GM18508 (cell line): ENCODE data around the gene ITCH.
"Not testable (repeated sequence)": the region's sequence is repeated elsewhere in the genome, so short reads cannot be mapped to it uniquely, and the experiment has no call there.

Experiments used
- ATAC-seq: cut with Tn5 transposase; IDR thresholded peaks from one replicate; pipeline ENCODE4 v1.9.1; 2021; ENCODE audit warnings: moderate number of reproducible peaks; ENCODE audit not compliant: insufficient read depth, unreplicated experiment

ITCH gene

DNA sequence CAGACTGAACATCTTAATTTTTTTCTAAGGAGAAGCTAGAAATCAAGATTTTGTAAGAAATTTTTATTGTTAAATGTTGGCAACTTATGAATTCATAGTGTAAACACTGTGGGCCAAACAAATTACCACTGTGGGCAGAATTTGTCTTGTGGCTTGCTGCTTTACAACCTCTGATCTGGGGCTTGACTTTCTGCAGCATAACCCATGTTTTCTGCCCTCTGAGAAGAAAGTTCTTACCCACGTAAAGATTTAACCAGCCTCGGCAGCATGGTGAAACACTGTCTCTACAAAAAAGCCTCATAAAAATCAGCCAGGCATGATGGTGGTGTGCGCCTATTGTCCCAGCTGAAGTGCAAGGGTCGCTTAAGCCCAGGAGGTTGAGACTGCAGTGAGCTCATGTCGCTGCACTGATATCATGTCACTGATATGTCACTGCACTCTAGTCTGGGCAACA, 12.9 kb downstream of the ITCH start:
- ATAC-seq, result no peak

DNA sequence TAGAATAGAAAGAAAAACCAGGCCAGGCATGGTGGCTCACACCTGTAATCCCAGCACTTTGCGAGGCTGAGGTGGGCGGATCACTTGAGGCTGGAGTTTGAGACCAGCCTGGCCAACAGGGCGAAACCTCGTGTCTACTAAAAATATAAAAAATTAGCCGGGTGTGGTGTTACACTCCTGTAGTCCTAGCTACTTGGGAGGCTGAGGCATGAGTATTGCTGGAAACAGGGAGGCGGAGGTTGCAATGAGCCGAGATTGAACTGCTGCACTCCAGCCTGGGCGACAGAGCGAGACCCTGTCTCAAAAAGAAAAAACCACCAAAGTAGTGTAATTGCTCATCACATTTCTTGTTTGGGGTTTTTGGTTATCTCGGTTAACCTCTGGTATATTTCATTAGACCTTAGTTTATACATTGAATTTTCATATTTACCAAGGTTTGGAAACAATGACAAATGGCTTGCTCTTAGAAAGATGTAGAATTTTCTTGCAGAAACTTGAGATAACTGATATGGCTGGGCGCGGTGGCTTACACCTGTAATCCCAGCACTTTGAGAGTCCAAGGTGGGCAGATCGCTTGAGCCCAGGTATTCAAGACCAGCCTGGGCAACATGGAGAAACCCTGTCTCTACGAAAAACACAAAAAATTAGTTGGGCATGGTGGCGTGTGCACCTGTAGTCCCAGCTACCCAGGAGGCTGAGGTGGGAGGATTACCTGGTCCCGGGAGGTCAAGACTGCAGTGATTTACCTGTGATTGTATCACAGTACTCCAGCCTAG, 14.2 kb downstream of the ITCH start:
- ATAC-seq, result peak; percentile 77

DNA sequence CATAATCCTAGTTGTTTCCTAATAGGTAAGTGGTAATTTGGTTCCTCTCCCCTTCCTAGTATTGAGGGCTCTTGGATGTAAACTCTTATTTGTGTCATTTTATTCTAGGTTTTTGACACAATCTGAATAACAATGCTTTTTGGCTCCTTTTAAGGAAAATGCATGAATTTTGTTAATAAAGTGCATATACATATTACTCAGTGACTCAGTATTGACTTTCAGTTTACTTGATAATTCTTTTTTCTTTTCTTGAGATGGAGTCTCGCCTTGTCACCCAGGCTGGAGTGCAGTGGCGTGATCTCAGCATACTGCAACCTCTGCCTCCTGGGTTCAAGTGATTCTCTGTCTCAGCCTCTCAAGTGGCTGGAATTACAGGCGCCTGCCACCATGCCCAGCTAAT, 19.1 kb downstream of the ITCH start:
- ATAC-seq, result no peak

GRCh38 chr20:34382877-34383455, 19.9 kb downstream of the ITCH start:
- not testable (repeated sequence) for ATAC-seq

DNA sequence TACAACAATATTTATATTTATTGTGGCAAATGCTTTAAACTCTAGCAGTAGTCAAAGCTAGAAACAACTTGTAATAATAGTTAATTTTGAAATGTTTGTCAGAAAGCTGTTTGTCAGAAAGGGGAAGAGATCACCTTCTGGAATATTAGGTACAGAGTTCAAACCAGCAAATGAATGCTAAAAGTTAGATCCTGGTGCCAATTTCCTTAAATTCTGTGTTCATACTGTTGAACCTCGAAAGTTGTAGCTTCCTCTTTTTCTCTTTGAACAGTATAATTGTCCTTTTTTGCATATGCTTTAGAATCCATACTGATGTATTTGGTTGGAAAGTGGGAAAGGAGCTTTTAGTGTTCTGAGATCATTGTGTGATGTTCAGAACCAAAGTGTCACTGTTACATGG, 22.4 kb downstream of the ITCH start:
- no peak for ATAC-seq

- ATAC-seq, result no peak
Measured at GRCh38 chr20:34388000-34388399, 24.9 kb downstream of the ITCH start.

GRCh38 chr20:34388678-34389077, 25.6 kb downstream of the ITCH start:
- ATAC-seq, result no peak

GRCh38 chr20:34389206-34389953, 26.3 kb downstream of the ITCH start:
- no peak for ATAC-seq

- no peak for ATAC-seq
Measured at GRCh38 chr20:34389954-34390555, 27.0 kb downstream of the ITCH start.

DNA sequence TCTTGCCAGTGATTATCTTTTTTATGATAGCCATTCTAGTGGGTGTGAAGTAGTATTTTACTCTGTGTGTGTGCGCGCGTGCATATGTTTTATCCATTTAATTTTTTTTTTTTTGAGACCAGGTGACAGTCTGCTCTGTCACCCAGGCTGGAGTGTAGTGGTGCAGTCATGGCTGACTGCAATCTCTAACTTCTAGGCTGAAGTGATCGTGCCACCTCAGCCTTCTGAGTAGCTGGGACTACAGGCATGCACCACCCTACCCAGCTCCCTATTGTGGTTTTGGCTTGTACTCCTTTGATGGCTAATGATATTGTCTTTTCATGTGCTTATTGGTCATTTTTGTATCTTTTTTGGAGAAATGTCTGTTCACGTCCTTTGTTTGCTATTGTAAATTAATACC, 33.3 kb downstream of the ITCH start:
- no peak for ATAC-seq

DNA sequence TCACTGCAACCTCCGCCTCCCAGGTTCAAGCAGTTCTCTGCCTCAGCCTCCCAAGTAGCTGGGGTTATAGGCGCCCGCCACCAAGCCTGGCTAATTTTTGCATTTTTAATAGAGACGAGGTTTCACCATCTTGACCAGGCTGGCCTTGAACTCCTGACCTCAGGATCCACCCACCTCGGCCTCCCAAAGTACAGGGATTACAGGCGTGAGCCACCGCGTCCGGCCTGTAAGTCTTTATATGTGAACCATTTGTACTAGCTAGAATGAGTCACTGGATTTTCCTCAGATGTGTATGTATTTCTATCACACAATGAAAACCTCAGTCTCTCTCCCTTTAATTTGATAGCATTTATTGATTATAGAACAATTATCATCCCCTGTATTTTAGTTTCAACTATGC, 34.0 kb downstream of the ITCH start:
- ATAC-seq, result no peak

- not testable (repeated sequence) for ATAC-seq
Measured at GRCh38 chr20:34400776-34401175, 37.7 kb downstream of the ITCH start.

GRCh38 chr20:34401741-34402455, 38.8 kb downstream of the ITCH start:
- no peak for ATAC-seq

- no peak for ATAC-seq
Measured at GRCh38 chr20:34402461-34402860, 39.4 kb downstream of the ITCH start.

GRCh38 chr20:34403063-34403827, 40.2 kb downstream of the ITCH start:
- ATAC-seq, result no peak

DNA sequence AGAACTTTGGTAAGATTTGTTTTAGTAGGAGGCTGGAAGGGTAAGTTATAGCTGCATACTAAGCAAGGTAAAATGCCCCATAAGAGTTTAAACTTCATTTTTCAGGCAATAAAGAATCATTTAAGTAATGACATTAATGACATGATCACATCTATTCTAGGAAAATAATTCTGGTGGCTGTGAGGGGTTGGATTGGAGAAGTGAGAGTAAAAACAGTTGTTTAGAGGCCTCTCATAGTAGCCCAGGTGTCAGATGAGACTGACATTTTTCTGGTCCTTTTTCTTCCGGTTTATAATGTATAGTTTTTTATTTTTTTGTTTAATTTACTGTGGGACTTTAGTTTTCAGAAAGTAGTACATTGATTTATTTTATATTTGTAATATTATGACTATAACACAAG, 40.8 kb downstream of the ITCH start:
- no peak for ATAC-seq

- ATAC-seq, result no peak
Measured at GRCh38 chr20:34404803-34405202, 41.7 kb downstream of the ITCH start.

- not testable (repeated sequence) for ATAC-seq
Measured at GRCh38 chr20:34405247-34405651, 42.2 kb downstream of the ITCH start.

GRCh38 chr20:34405942-34406341, 42.9 kb downstream of the ITCH start:
- ATAC-seq, result not testable (repeated sequence)
